Mucosa of rectum (tissue), 2 donors: ENCODE results near the gene ITK.
"Not testable (repeated sequence)": the region's sequence is repeated elsewhere in the genome, so short reads cannot be mapped to it uniquely, and the experiment has no call there.

Source experiments
- H3K27ac ChIP-seq, 2 donors: one replicate each; pipeline ENCODE4 v1.7.0; 2013; ENCODE audit warnings: inconsistent platforms in 2 of 2, low read depth in 2 of 2, low read length in 2 of 2
- H3K27me3 ChIP-seq, 2 donors: one replicate each; pipeline ENCODE4 v1.7.0; 2013; ENCODE audit warnings: low read length in 2 of 2; ENCODE audit not compliant: control insufficient read depth in 2 of 2, insufficient read depth in 2 of 2
- H3K36me3 ChIP-seq, 2 donors: one replicate each; pipeline ENCODE4 v1.7.0; 2013; ENCODE audit warnings: low read length in 2 of 2; ENCODE audit not compliant: control insufficient read depth in 2 of 2, insufficient read depth in 2 of 2
- H3K4me1 ChIP-seq, 2 donors: one replicate each; pipeline ENCODE4 v1.7.0; 2013; ENCODE audit warnings: low read length in 2 of 2, mild to moderate bottlenecking in 1 of 2; ENCODE audit not compliant: control insufficient read depth in 2 of 2, insufficient read depth in 2 of 2
- H3K4me3 ChIP-seq, 2 donors: one replicate each; pipeline ENCODE4 v1.7.0; 2013; ENCODE audit warnings: low read length in 2 of 2
- H3K9ac ChIP-seq, 2 donors: one replicate each; pipeline ENCODE4 v1.7.0; 2013; ENCODE audit warnings: low read length in 2 of 2, low read depth in 1 of 2, mild to moderate bottlenecking in 1 of 2
- H3K9me3 ChIP-seq, 2 donors: one replicate each; pipeline ENCODE4 v1.7.0; 2013; ENCODE audit warnings: low read length in 2 of 2; ENCODE audit not compliant: control insufficient read depth in 2 of 2
- donor health status: healthy.
- donor health status: Normal muscosa, but diverticular disease.

Gene ITK

GRCh38 chr5:157168286-157168685 is 12.4 kb upstream of the ITK start:
- Histone ChIP-seq H3K4me3 (no peak overlapping the region), H3K36me3 (no peaks in the 10 kb centered on the region), H3K27ac (no peak overlapping the region), H3K9me3 (no peaks in the 10 kb centered on the region), H3K9ac (no peak overlapping the region), H3K4me1 (no peaks in the 10 kb centered on the region), H3K27me3 (peaks cover 0 to 3% of the 10 kb centered on the region in 2 donors)

GRCh38 chr5:157172403-157172802 is 8.2 kb upstream of the ITK start:
- H3K36me3 ChIP-seq, result no peaks in the 10 kb centered on the region
- no peaks in the 10 kb centered on the region for H3K27me3 ChIP-seq
- H3K27ac ChIP-seq, result peak overlapping the region in 1 of 2 donors; percentile 11
- no peak overlapping the region for H3K9ac ChIP-seq
- H3K9me3 ChIP-seq, result no peaks in the 10 kb centered on the region
- no peak overlapping the region for H3K4me3 ChIP-seq
- no peaks in the 10 kb centered on the region for H3K4me1 ChIP-seq

- no peaks in the 10 kb centered on the region for H3K36me3 ChIP-seq
- H3K27me3 ChIP-seq, result no peaks in the 10 kb centered on the region
- no peak overlapping the region for H3K4me3 ChIP-seq
- H3K27ac ChIP-seq, result no peak overlapping the region
- no peaks in the 10 kb centered on the region for H3K9me3 ChIP-seq
- no peak overlapping the region for H3K9ac ChIP-seq
- H3K4me1 ChIP-seq, result no peaks in the 10 kb centered on the region
Measured at GRCh38 chr5:157175071-157175612, 5.5 kb upstream of the ITK start.

- Histone ChIP-seq H3K36me3 (no peaks in the 10 kb centered on the region), H3K27ac (no peak overlapping the region), H3K4me1 (no peaks in the 10 kb centered on the region), H3K9ac (no peak overlapping the region), H3K27me3 (no peaks in the 10 kb centered on the region), H3K4me3 (no peak overlapping the region), H3K9me3 (no peaks in the 10 kb centered on the region)
Measured at GRCh38 chr5:157177953-157178352, 2.7 kb upstream of the ITK start.

GRCh38 chr5:157178966-157179365 is 1.7 kb upstream of the ITK start:
- H3K27ac ChIP-seq, result no peak overlapping the region

GRCh38 chr5:157182143-157182757 is 1.6 kb downstream of the ITK start:
- Histone ChIP-seq H3K4me1 (no peaks in the 10 kb centered on the region), H3K9me3 (no peaks in the 10 kb centered on the region), H3K4me3 (peak overlapping the region in 1 of 2 donors; percentile 59), H3K27me3 (no peaks in the 10 kb centered on the region), H3K9ac (no peak overlapping the region), H3K27ac (no peak overlapping the region), H3K36me3 (no peaks in the 10 kb centered on the region)

More at GRCh38 chr5:157178966-157179365, 1.7 kb upstream of the ITK start:
- no peaks in the 10 kb centered on the region for H3K4me1 ChIP-seq
- H3K36me3 ChIP-seq, result no peaks in the 10 kb centered on the region
- no peak overlapping the region for H3K9ac ChIP-seq
- H3K4me3 ChIP-seq, result no peak overlapping the region
- H3K27me3 ChIP-seq, result no peaks in the 10 kb centered on the region
- H3K9me3 ChIP-seq, result no peaks in the 10 kb centered on the region

GRCh38 chr5:157184117-157184670 is 3.6 kb downstream of the ITK start:
- Histone ChIP-seq H3K9ac (no peak overlapping the region), H3K4me3 (peak overlapping the region in 1 of 2 donors; percentile 23), H3K36me3 (no peaks in the 10 kb centered on the region), H3K9me3 (no peaks in the 10 kb centered on the region), H3K27ac (no peak overlapping the region), H3K27me3 (no peaks in the 10 kb centered on the region), H3K4me1 (no peaks in the 10 kb centered on the region)

- not testable (repeated sequence) for H3K9ac ChIP-seq, H3K27me3 ChIP-seq, H3K4me1 ChIP-seq, H3K9me3 ChIP-seq, H3K27ac ChIP-seq, H3K36me3 ChIP-seq, H3K4me3 ChIP-seq
Measured at GRCh38 chr5:157185122-157185521, 4.5 kb downstream of the ITK start.

- H3K36me3 ChIP-seq, result no peaks in the 10 kb centered on the region
- no peaks in the 10 kb centered on the region for H3K9me3 ChIP-seq
- H3K27me3 ChIP-seq, result no peaks in the 10 kb centered on the region
- H3K4me1 ChIP-seq, result no peaks in the 10 kb centered on the region
- no peak overlapping the region for H3K4me3 ChIP-seq
- H3K27ac ChIP-seq, result no peak overlapping the region
- H3K9ac ChIP-seq, result no peak overlapping the region
Measured at GRCh38 chr5:157186309-157187045, 5.8 kb downstream of the ITK start.

- no peaks in the 10 kb centered on the region for H3K36me3 ChIP-seq
- no peaks in the 10 kb centered on the region for H3K9me3 ChIP-seq
- H3K27me3 ChIP-seq, result no peaks in the 10 kb centered on the region
- H3K27ac ChIP-seq, result no peak overlapping the region
- H3K4me1 ChIP-seq, result no peaks in the 10 kb centered on the region
- no peak overlapping the region for H3K4me3 ChIP-seq
- no peak overlapping the region for H3K9ac ChIP-seq
Measured at GRCh38 chr5:157187046-157187754, 6.6 kb downstream of the ITK start.
